HCT116 (cell line): ENCODE measurements around the gene SP4. TPM values are rescaled to one million over a fixed set of nuclear protein-coding genes. Genes with fewer than 3 reads are reported as not detected.

Source experiments
- ATAC-seq: fragments of 200-7000 bp; cut with Tn5 transposase; 2 replicates; pipeline ENCODE4 v1.9.1; 2020; ENCODE audit warnings: mild to moderate bottlenecking, moderate library complexity
- BruUV-seq: library from RNA; stranded (reverse); fragments of 400-500 nt; replicated peaks from 2 replicates; lab custom pipeline; 2021; lab: Mats Ljungman, UMichigan
- CTCF ChIA-PET: fragments of 300-600 bp; sonication (Branson Sonifier 250); formaldehyde crosslinking; loops from one replicate; lab custom pipeline; 2021; ENCODE audit warnings: antibody characterized with exemption; lab: Charles Lee
- POLR2A ChIA-PET: fragments of 300-600, 350-600 bp; sonication (Branson Sonifier 250); formaldehyde crosslinking; loops from one replicate; lab custom pipeline; 2021; ENCODE audit warnings: antibody characterized with exemption; lab: Charles Lee
- RAD21 ChIA-PET, 2 experiments: fragments of 300-600 bp; sonication (Branson Sonifier 250); formaldehyde crosslinking; loops; one replicate each; lab custom pipeline; 2023; ENCODE audit warnings: low total read pairs in 2 of 2; ENCODE audit not compliant: uncharacterized antibody in 2 of 2, unreplicated experiment in 2 of 2, low non-redundant PET in 1 of 2; lab: Charles Lee
- DNase-seq: peaks from one replicate; pipeline ENCODE4 v3.0.0-alpha.2; 2010; ENCODE audit warnings: low read depth, low spot score
- H2AFZ ChIP-seq: fragments of 200-600 bp; shearing (Covaris generic), sonication (generic); 2 replicates; pipeline ENCODE4 v1.6.1; 2017; ENCODE audit warnings: low read depth, mixed run types, mixed read lengths, antibody characterized with exemption, low read length; ENCODE audit not compliant: poor library complexity, severe bottlenecking
- H3K27ac ChIP-seq: 2 replicates; pipeline ENCODE4 v1.5.1; 2012; ENCODE audit warnings: low read depth, low read length
- H3K27me3 ChIP-seq: fragments of 200-600 bp; sonication (generic); 2 replicates; pipeline ENCODE4 v1.6.1; 2016; ENCODE audit warnings: mixed run types, low read length, mixed read lengths; ENCODE audit not compliant: insufficient read depth
- H3K36me3 ChIP-seq, 2 experiments: fragments of 200-500 bp in 1 of 2; fragments of 200-600 bp in 1 of 2; sonication (Bioruptor generic) in 1 of 2; sonication (generic) in 1 of 2; 2 replicates each; pipeline versions ENCODE4 v1.5.1 to v1.6.1; 2014 to 2016; ENCODE audit warnings: low read length in 2 of 2, inconsistent platforms in 1 of 2, mixed read lengths in 1 of 2, mixed run types in 1 of 2; ENCODE audit not compliant: insufficient read depth in 2 of 2, control insufficient read depth in 1 of 2
- H3K4me1 ChIP-seq, 2 experiments: fragments of 200-600 bp in 1 of 2; sonication (generic) in 1 of 2; 2 replicates each; pipeline versions ENCODE4 v1.5.1 to v1.6.1; 2012 to 2017; ENCODE audit warnings: low read length in 2 of 2, inconsistent platforms in 1 of 2, mild to moderate bottlenecking in 1 of 2, mixed read lengths in 1 of 2, mixed run types in 1 of 2, moderate library complexity in 1 of 2; ENCODE audit not compliant: insufficient read depth in 2 of 2, control insufficient read depth in 1 of 2
- H3K4me2 ChIP-seq: fragments of 200-600 bp; sonication (generic); 2 replicates; pipeline ENCODE4 v1.6.1; 2017; ENCODE audit warnings: mixed run types, low read length, mixed read lengths
- H3K4me3 ChIP-seq, 2 experiments: fragments of 200-600 bp in 1 of 2; sonication (generic) in 1 of 2; replicated peaks in 1 of 2; 2 replicates each; pipeline ENCODE4 v1.5.1; 2011 to 2016; ENCODE audit warnings: low read length in 2 of 2, control low read depth in 1 of 2, low read depth in 1 of 2, mild to moderate bottlenecking in 1 of 2, mixed read lengths in 1 of 2, mixed run types in 1 of 2
- H3K79me2 ChIP-seq: fragments of 200-600 bp; sonication (generic); 2 replicates; pipeline ENCODE4 v1.6.1; 2017; ENCODE audit warnings: mild to moderate bottlenecking, mixed run types, low read length, moderate library complexity, mixed read lengths; ENCODE audit not compliant: insufficient read depth
- H3K9ac ChIP-seq: fragments of 200-600 bp; sonication (generic); 2 replicates; pipeline ENCODE4 v1.6.1; 2016; ENCODE audit warnings: low read length, mixed read lengths
- H3K9me2 ChIP-seq: fragments of 200-600 bp; sonication (generic), shearing (Covaris generic); 2 replicates; pipeline ENCODE4 v1.6.1; 2017; ENCODE audit warnings: mixed run types, mild to moderate bottlenecking, moderate library complexity; ENCODE audit not compliant: insufficient read depth
- H3K9me3 ChIP-seq, 2 experiments: fragments of 200-500 bp in 1 of 2; fragments of 200-600 bp in 1 of 2; sonication (Bioruptor generic) in 1 of 2; sonication (generic) in 1 of 2; 2 replicates each; pipeline ENCODE4 v1.6.1; 2014 to 2017; ENCODE audit warnings: low read length in 2 of 2, mixed read lengths in 2 of 2, inconsistent platforms in 1 of 2, low read depth in 1 of 2, mild to moderate bottlenecking in 1 of 2, mixed run types in 1 of 2, moderate library complexity in 1 of 2; ENCODE audit not compliant: control insufficient read depth in 1 of 2, insufficient read depth in 1 of 2
- H4K20me1 ChIP-seq: fragments of 200-600 bp; sonication (generic), shearing (Covaris generic); 2 replicates; pipeline ENCODE4 v1.6.1; 2017; ENCODE audit warnings: mixed run types, mild to moderate bottlenecking, moderate library complexity; ENCODE audit not compliant: insufficient read depth
- ELF1 ChIP-seq: IDR thresholded peaks from 2 replicates; pipeline ENCODE4 v1.6.1; 2012; ENCODE audit warnings: low read depth, borderline replicate concordance
- EZH2phosphoT487 ChIP-seq: fragments of 200-600 bp; IDR thresholded peaks from 2 replicates; pipeline ENCODE4 v1.6.1; 2018; ENCODE audit warnings: antibody characterized with exemption, borderline replicate concordance
- MAX ChIP-seq: IDR thresholded peaks from 2 replicates; pipeline ENCODE4 v1.6.1; 2012
- POLR2AphosphoS5 ChIP-seq: IDR thresholded peaks from 2 replicates; pipeline ENCODE4 v1.6.1; 2011; ENCODE audit warnings: mild to moderate bottlenecking, low read depth, low read length, moderate library complexity
- RAD21 ChIP-seq: IDR thresholded peaks from 2 replicates; pipeline ENCODE4 v1.6.1; 2012; ENCODE audit warnings: low read depth, mild to moderate bottlenecking
- SIN3A ChIP-seq: IDR thresholded peaks from 2 replicates; pipeline ENCODE4 v1.6.1; 2012; ENCODE audit warnings: low read depth
- SP1 ChIP-seq: IDR thresholded peaks from 2 replicates; pipeline ENCODE4 v1.6.1; 2012; ENCODE audit warnings: low read depth
- YY1 ChIP-seq: IDR thresholded peaks from 2 replicates; pipeline ENCODE4 v1.6.1; 2011; ENCODE audit warnings: low read length, low read depth, moderate library complexity, mild to moderate bottlenecking; ENCODE audit not compliant: insufficient replicate concordance; ENCODE audit errors: extremely low read depth
- ZFX ChIP-seq: fragments of 450-650 bp; IDR thresholded peaks from 2 replicates; pipeline ENCODE4 v1.6.1; 2017
- ZNF274 ChIP-seq: fragments of 200-500 bp; sonication (Bioruptor generic); IDR thresholded peaks from 2 replicates; pipeline ENCODE4 v1.6.1; 2014; ENCODE audit warnings: mild to moderate bottlenecking, low read depth, low read length, inconsistent platforms
- intact Hi-C: fragments of 100-400 bp; cut with micrococcal nuclease; formaldehyde crosslinking; loops from 2 replicates; pipeline ENCODE4 v1.10.0; 2022
- total RNA-seq: library from RNA; stranded (reverse); gene quantifications from one replicate; pipeline ENCODE4 v1.2.1, GENCODE V29; 2021; ENCODE audit not compliant: unreplicated experiment
- TF ChIP-seq, protein P1 (sequence below), 3 experiments: fragments of 200-600 bp in 1 of 3; sonication (generic) in 1 of 3; IDR thresholded peaks in 2 of 3; conservative IDR thresholded peaks in 1 of 3; 2 replicates each; pipeline ENCODE4 v1.5.1; 2012 to 2017; ENCODE audit warnings: low read depth in 2 of 3, low read length in 2 of 3, antibody characterized with exemption in 1 of 3, borderline replicate concordance in 1 of 3, control low read depth in 1 of 3, mild to moderate bottlenecking in 1 of 3, mixed read lengths in 1 of 3, mixed run types in 1 of 3, moderate library complexity in 1 of 3; ENCODE audit not compliant: insufficient read depth in 1 of 3
- TF ChIP-seq, protein P2 (sequence below): IDR thresholded peaks from 2 replicates; pipeline ENCODE4 v1.6.1; 2011; ENCODE audit warnings: mild to moderate bottlenecking, low read length, moderate library complexity; ENCODE audit not compliant: insufficient replicate concordance; ENCODE audit errors: extremely low read depth

The SP4 gene
- total RNA-seq, 1 experiment from 2014 or later, result 7.6 TPM

GRCh38 chr7:21429786-21430574 lies 2.1 kb downstream of the SP4 start:
- peaks cover 5 to 16% of the 10 kb centered on the region in 2 experiments; a peak in 3 of 4 replicates for H3K4me1 ChIP-seq
- no peak overlapping the region for H2AFZ ChIP-seq
- intact Hi-C loops, result no loop called here
- no peak overlapping the region for H3K4me3 ChIP-seq
- DNase-seq (no peak), ATAC-seq (no peak)
- no TSS peak for BruUV-seq
- CTCF ChIA-PET, result no interaction called here
- POLR2A ChIA-PET, result no interaction called here
- RAD21 ChIA-PET, result no interaction called here
- H3K4me2 ChIP-seq, result no peak overlapping the region
- H3K79me2 ChIP-seq, result no peaks in the 10 kb centered on the region
- H3K9ac ChIP-seq, result no peak overlapping the region
- H3K36me3 ChIP-seq, result no peaks in the 10 kb centered on the region
- no peak overlapping the region for H3K27ac ChIP-seq
- TF ChIP-seq RAD21 (no peak), ZFX (no peak), SP1 (no peak), EZH2phosphoT487 (no peak), YY1 (no peak), POLR2AphosphoS5 (no peak), MAX (no peak), ZNF274 (no peak), SIN3A (no peak), ELF1 (no peak)
- TF ChIP-seq, protein P1, sequence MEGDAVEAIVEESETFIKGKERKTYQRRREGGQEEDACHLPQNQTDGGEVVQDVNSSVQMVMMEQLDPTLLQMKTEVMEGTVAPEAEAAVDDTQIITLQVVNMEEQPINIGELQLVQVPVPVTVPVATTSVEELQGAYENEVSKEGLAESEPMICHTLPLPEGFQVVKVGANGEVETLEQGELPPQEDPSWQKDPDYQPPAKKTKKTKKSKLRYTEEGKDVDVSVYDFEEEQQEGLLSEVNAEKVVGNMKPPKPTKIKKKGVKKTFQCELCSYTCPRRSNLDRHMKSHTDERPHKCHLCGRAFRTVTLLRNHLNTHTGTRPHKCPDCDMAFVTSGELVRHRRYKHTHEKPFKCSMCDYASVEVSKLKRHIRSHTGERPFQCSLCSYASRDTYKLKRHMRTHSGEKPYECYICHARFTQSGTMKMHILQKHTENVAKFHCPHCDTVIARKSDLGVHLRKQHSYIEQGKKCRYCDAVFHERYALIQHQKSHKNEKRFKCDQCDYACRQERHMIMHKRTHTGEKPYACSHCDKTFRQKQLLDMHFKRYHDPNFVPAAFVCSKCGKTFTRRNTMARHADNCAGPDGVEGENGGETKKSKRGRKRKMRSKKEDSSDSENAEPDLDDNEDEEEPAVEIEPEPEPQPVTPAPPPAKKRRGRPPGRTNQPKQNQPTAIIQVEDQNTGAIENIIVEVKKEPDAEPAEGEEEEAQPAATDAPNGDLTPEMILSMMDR (IDR thresholded peaks at IDR 0.05 in 2 of 3, conservative IDR thresholded peaks at IDR 0.05 in 1 of 3; ENCODE audit: borderline replicate concordance in 1 of 3, insufficient read depth in 1 of 3, low read depth in 2 of 3, low read length in 2 of 3), result no peak
- TF ChIP-seq, protein P2, sequence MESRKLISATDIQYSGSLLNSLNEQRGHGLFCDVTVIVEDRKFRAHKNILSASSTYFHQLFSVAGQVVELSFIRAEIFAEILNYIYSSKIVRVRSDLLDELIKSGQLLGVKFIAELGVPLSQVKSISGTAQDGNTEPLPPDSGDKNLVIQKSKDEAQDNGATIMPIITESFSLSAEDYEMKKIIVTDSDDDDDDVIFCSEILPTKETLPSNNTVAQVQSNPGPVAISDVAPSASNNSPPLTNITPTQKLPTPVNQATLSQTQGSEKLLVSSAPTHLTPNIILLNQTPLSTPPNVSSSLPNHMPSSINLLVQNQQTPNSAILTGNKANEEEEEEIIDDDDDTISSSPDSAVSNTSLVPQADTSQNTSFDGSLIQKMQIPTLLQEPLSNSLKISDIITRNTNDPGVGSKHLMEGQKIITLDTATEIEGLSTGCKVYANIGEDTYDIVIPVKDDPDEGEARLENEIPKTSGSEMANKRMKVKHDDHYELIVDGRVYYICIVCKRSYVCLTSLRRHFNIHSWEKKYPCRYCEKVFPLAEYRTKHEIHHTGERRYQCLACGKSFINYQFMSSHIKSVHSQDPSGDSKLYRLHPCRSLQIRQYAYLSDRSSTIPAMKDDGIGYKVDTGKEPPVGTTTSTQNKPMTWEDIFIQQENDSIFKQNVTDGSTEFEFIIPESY, result no peak
- H4K20me1 ChIP-seq, result no peaks in the 10 kb centered on the region
- no peaks in the 10 kb centered on the region for H3K9me3 ChIP-seq
- no peaks in the 10 kb centered on the region for H3K27me3 ChIP-seq
- H3K9me2 ChIP-seq, result no peaks in the 10 kb centered on the region
